MM.1S (cell line): ENCODE measurements around the gene RASSF3.

Experiments used
- CTCF ChIP-seq: fragments of 300-600 bp; sonication (generic); IDR thresholded peaks from 2 replicates; pipeline ENCODE4 v1.5.1; 2016; ENCODE audit warnings: antibody characterized with exemption, low read length, mixed read lengths
- EZH2 ChIP-seq: fragments of 300-600 bp; sonication (generic); optimal IDR thresholded peaks from 2 replicates; pipeline ENCODE3; 2017; ENCODE audit warnings: low read depth, mild to moderate bottlenecking, antibody characterized with exemption, low read length, mixed read lengths

GRCh38 chr12:64667793-64668192 lies 57.5 kb downstream of the RASSF3 start:
- TF ChIP-seq EZH2 (no peak), CTCF (no peak)
